ENCODE results near the gene TOB2. TPM values are rescaled to one million over a fixed set of nuclear protein-coding genes. Genes with fewer than 3 reads are reported as not detected.
"Not testable (repeated sequence)": the region's sequence is repeated elsewhere in the genome, so short reads cannot be mapped to it uniquely, and the experiment has no call there.

Gene TOB2
- polyA plus RNA-seq, 1 donor from 2014 or later = 8.2 TPM

DNA sequence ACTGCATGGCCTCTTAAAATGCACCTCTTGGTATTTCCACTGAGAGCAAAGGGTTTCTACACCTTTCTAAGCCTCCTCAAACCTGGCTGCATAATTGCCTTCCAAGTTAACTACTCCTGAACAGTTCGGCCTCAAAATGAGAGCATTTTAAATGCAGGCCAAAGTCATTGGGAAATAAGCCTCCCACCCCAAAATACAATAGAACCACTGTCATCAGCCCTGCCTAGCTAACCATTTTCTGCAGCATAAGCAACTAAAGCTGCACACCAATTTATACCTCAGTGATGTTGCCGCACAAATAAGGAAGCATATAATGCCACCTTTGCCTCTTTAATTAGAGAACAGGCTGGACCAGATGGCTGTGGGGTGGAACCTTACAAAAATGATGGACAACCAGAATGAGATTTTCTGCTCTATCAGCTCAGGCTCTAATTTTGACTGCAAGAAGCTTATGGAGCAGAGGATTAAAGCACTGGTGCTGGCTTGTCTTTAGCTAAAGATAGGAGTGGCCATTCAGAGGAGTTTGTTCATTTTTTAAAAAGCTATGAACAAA is 4.3 kb downstream of the TOB2 start:
- H3K9me3 ChIP-seq (ENCODE audit: low read length) = no peaks in the 10 kb centered on the region
- H4K20me1 ChIP-seq (ENCODE audit: insufficient read depth) = no peaks in the 10 kb centered on the region
- H3F3A ChIP-seq (ENCODE audit: insufficient read depth, low read length, poor library complexity, severe bottlenecking) = no peaks in the 10 kb centered on the region
- no peaks in the 10 kb centered on the region for H3K36me3 ChIP-seq (ENCODE audit: insufficient read depth, low read length)
- H3K27ac ChIP-seq (ENCODE audit: low read length) = no peak overlapping the region
- no peak overlapping the region for H3K9ac ChIP-seq (ENCODE audit: low read length)
- TF ChIP-seq, protein P1, sequence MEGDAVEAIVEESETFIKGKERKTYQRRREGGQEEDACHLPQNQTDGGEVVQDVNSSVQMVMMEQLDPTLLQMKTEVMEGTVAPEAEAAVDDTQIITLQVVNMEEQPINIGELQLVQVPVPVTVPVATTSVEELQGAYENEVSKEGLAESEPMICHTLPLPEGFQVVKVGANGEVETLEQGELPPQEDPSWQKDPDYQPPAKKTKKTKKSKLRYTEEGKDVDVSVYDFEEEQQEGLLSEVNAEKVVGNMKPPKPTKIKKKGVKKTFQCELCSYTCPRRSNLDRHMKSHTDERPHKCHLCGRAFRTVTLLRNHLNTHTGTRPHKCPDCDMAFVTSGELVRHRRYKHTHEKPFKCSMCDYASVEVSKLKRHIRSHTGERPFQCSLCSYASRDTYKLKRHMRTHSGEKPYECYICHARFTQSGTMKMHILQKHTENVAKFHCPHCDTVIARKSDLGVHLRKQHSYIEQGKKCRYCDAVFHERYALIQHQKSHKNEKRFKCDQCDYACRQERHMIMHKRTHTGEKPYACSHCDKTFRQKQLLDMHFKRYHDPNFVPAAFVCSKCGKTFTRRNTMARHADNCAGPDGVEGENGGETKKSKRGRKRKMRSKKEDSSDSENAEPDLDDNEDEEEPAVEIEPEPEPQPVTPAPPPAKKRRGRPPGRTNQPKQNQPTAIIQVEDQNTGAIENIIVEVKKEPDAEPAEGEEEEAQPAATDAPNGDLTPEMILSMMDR (IDR thresholded peaks at IDR 0.05; ENCODE audit: poor library complexity, severe bottlenecking) = no peak
- no peak for TF ChIP-seq SMC3 (conservative IDR thresholded peaks at IDR 0.05; ENCODE audit: poor library complexity)
- no peak for TF ChIP-seq TAF1 (IDR thresholded peaks at IDR 0.05; ENCODE audit: low read depth)
- no peak for TF ChIP-seq EZH2 (IDR thresholded peaks at IDR 0.05; ENCODE audit: borderline replicate concordance, insufficient read depth, low read length, poor library complexity, severe bottlenecking)
- no peak for TF ChIP-seq MXI1 (conservative IDR thresholded peaks at IDR 0.05; ENCODE audit: poor library complexity, severe bottlenecking)
- TF ChIP-seq RAD21 (conservative IDR thresholded peaks at IDR 0.05) = no peak
- no peak for TF ChIP-seq POLR2AphosphoS5 (IDR thresholded peaks at IDR 0.05)
- TF ChIP-seq EP300 (conservative IDR thresholded peaks at IDR 0.05; ENCODE audit: poor library complexity, severe bottlenecking) = no peak
- TF ChIP-seq, protein P2, sequence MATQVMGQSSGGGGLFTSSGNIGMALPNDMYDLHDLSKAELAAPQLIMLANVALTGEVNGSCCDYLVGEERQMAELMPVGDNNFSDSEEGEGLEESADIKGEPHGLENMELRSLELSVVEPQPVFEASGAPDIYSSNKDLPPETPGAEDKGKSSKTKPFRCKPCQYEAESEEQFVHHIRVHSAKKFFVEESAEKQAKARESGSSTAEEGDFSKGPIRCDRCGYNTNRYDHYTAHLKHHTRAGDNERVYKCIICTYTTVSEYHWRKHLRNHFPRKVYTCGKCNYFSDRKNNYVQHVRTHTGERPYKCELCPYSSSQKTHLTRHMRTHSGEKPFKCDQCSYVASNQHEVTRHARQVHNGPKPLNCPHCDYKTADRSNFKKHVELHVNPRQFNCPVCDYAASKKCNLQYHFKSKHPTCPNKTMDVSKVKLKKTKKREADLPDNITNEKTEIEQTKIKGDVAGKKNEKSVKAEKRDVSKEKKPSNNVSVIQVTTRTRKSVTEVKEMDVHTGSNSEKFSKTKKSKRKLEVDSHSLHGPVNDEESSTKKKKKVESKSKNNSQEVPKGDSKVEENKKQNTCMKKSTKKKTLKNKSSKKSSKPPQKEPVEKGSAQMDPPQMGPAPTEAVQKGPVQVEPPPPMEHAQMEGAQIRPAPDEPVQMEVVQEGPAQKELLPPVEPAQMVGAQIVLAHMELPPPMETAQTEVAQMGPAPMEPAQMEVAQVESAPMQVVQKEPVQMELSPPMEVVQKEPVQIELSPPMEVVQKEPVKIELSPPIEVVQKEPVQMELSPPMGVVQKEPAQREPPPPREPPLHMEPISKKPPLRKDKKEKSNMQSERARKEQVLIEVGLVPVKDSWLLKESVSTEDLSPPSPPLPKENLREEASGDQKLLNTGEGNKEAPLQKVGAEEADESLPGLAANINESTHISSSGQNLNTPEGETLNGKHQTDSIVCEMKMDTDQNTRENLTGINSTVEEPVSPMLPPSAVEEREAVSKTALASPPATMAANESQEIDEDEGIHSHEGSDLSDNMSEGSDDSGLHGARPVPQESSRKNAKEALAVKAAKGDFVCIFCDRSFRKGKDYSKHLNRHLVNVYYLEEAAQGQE (IDR thresholded peaks at IDR 0.05; ENCODE audit: borderline replicate concordance) = no peak
- H3K79me2 ChIP-seq (replicated peaks; ENCODE audit: insufficient read depth, low read length) = peaks cover 74% of the 10 kb centered on the region
- H3K4me3 ChIP-seq (ENCODE audit: low read length) = no peak overlapping the region
- no peaks in the 10 kb centered on the region for H3K9me2 ChIP-seq (ENCODE audit: insufficient read depth, low read length)
- no peak overlapping the region for H3K4me2 ChIP-seq (ENCODE audit: low read length)
- H2AFZ ChIP-seq (ENCODE audit: low read depth, low read length) = no peak overlapping the region
- H3K27me3 ChIP-seq (ENCODE audit: insufficient read depth, low read depth, low read length) = no peaks in the 10 kb centered on the region

DNA sequence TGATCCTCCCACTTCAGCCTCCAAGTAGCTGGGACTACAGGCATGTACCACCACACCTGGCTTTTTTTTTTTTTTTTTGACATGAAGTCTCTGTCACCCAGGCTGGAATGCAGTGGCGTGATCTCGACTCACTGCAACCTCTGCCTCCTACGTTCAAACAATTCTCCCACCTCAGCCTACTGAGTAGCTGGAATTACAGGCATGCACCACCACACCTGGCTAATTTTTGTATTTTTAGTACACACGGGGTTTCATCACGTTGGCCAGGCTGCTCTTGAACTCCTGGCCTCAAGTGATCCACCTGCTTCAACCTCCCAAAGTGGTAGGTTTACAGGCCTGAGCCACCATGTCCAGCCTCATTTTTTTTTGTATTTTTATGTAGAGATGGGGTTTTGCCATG is 6.1 kb downstream of the TOB2 start:
- H3K9me2 ChIP-seq (ENCODE audit: insufficient read depth, low read length); H3K9me3 ChIP-seq (ENCODE audit: low read length); H2AFZ ChIP-seq (ENCODE audit: low read depth, low read length); H3F3A ChIP-seq (ENCODE audit: insufficient read depth, low read length, poor library complexity, severe bottlenecking); H3K4me3 ChIP-seq (ENCODE audit: low read length); H4K20me1 ChIP-seq (ENCODE audit: insufficient read depth); H3K27ac ChIP-seq (ENCODE audit: low read length); H3K4me2 ChIP-seq (ENCODE audit: low read length); H3K36me3 ChIP-seq (ENCODE audit: insufficient read depth, low read length); H3K9ac ChIP-seq (ENCODE audit: low read length); H3K27me3 ChIP-seq (ENCODE audit: insufficient read depth, low read depth, low read length): not testable (repeated sequence)
- peaks cover 71% of the 10 kb centered on the region for H3K79me2 ChIP-seq (replicated peaks; ENCODE audit: insufficient read depth, low read length)

DNA sequence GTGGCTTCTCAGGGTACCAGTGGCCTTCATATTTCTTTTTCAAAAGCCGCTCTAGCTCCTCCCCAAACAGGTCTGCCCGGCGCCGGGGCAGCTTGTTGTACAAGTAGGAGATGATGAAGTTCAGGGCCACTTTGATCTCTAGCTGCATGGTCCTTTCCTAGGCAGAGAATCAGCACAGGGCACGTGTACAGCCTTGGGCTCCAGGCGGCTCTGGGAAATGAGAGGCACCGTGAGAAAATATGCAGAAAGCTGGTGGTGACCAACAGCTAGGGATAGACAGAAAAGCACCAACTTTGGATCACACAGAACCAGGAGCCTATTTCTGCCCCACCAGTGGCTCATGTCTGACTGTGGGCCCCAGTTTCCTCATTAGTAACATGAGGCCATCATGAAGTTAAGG is 9.4 kb downstream of the TOB2 start:
- TF ChIP-seq MXI1 (conservative IDR thresholded peaks at IDR 0.05; ENCODE audit: poor library complexity, severe bottlenecking) (no peak), POLR2AphosphoS5 (IDR thresholded peaks at IDR 0.05) (no peak), EP300 (conservative IDR thresholded peaks at IDR 0.05; ENCODE audit: poor library complexity, severe bottlenecking) (no peak), EZH2 (IDR thresholded peaks at IDR 0.05; ENCODE audit: borderline replicate concordance, insufficient read depth, low read length, poor library complexity, severe bottlenecking) (no peak), SMC3 (conservative IDR thresholded peaks at IDR 0.05; ENCODE audit: poor library complexity) (no peak), RAD21 (conservative IDR thresholded peaks at IDR 0.05) (no peak), TAF1 (IDR thresholded peaks at IDR 0.05; ENCODE audit: low read depth) (no peak)
- TF ChIP-seq, protein P2 (IDR thresholded peaks at IDR 0.05; ENCODE audit: borderline replicate concordance) = no peak
- TF ChIP-seq, protein P1 (IDR thresholded peaks at IDR 0.05; ENCODE audit: poor library complexity, severe bottlenecking) = no peak
- no peak overlapping the region for H3K27ac ChIP-seq (ENCODE audit: low read length)
- no peaks in the 10 kb centered on the region for H3K9me3 ChIP-seq (ENCODE audit: low read length)
- no peaks in the 10 kb centered on the region for H3K27me3 ChIP-seq (ENCODE audit: insufficient read depth, low read depth, low read length)
- H3K9me2 ChIP-seq (ENCODE audit: insufficient read depth, low read length) = no peaks in the 10 kb centered on the region
- no peak overlapping the region for H3K4me3 ChIP-seq (ENCODE audit: low read length)
- no peaks in the 10 kb centered on the region for H3F3A ChIP-seq (ENCODE audit: insufficient read depth, low read length, poor library complexity, severe bottlenecking)
- H3K36me3 ChIP-seq (ENCODE audit: insufficient read depth, low read length) = no peaks in the 10 kb centered on the region
- H4K20me1 ChIP-seq (ENCODE audit: insufficient read depth) = no peaks in the 10 kb centered on the region
- H3K9ac ChIP-seq (ENCODE audit: low read length) = no peak overlapping the region
- peaks cover 45% of the 10 kb centered on the region for H3K79me2 ChIP-seq (replicated peaks; ENCODE audit: insufficient read depth, low read length)
- H3K4me2 ChIP-seq (ENCODE audit: low read length) = no peak overlapping the region
- no peak overlapping the region for H2AFZ ChIP-seq (ENCODE audit: low read depth, low read length)
